Subcutaneous abdominal adipose tissue (tissue), 5 donors: ENCODE data around the gene MIA3.

Source experiments
- H3K27ac ChIP-seq: one replicate; pipeline ENCODE4 v1.7.0; 2013; ENCODE audit warnings: low read depth, mild to moderate bottlenecking, inconsistent platforms, low read length, moderate library complexity
- H3K27me3 ChIP-seq, 5 donors: one replicate each; pipeline ENCODE4 v1.7.0; 2013; ENCODE audit warnings: low read length in 5 of 5, inconsistent platforms in 1 of 5; ENCODE audit not compliant: control insufficient read depth in 5 of 5, insufficient read depth in 4 of 5
- H3K36me3 ChIP-seq, 5 donors: one replicate each; pipeline ENCODE4 v1.7.0; 2013; ENCODE audit warnings: low read length in 5 of 5; ENCODE audit not compliant: control insufficient read depth in 5 of 5, insufficient read depth in 5 of 5
- H3K4me1 ChIP-seq, 5 donors: one replicate each; pipeline ENCODE4 v1.7.0; 2013; ENCODE audit warnings: low read length in 5 of 5, mild to moderate bottlenecking in 3 of 5, moderate library complexity in 1 of 5; ENCODE audit not compliant: control insufficient read depth in 5 of 5, insufficient read depth in 5 of 5
- H3K4me3 ChIP-seq, 5 donors: one replicate each; pipeline ENCODE4 v1.7.0; 2013; ENCODE audit warnings: low read length in 5 of 5, low read depth in 1 of 5
- H3K9ac ChIP-seq, 5 donors: one replicate each; pipeline ENCODE4 v1.7.0; 2013; ENCODE audit warnings: low read length in 5 of 5, mild to moderate bottlenecking in 4 of 5, moderate library complexity in 3 of 5
- H3K9me3 ChIP-seq, 5 donors: one replicate each; pipeline ENCODE4 v1.7.0; 2013; ENCODE audit warnings: low read length in 5 of 5; ENCODE audit not compliant: control insufficient read depth in 5 of 5
- donor health status: healthy.
- donor health status: healthy.
- donor health status: healthy.
- donor health status: healthy.
- donor health status: healthy.

MIA3 gene

DNA sequence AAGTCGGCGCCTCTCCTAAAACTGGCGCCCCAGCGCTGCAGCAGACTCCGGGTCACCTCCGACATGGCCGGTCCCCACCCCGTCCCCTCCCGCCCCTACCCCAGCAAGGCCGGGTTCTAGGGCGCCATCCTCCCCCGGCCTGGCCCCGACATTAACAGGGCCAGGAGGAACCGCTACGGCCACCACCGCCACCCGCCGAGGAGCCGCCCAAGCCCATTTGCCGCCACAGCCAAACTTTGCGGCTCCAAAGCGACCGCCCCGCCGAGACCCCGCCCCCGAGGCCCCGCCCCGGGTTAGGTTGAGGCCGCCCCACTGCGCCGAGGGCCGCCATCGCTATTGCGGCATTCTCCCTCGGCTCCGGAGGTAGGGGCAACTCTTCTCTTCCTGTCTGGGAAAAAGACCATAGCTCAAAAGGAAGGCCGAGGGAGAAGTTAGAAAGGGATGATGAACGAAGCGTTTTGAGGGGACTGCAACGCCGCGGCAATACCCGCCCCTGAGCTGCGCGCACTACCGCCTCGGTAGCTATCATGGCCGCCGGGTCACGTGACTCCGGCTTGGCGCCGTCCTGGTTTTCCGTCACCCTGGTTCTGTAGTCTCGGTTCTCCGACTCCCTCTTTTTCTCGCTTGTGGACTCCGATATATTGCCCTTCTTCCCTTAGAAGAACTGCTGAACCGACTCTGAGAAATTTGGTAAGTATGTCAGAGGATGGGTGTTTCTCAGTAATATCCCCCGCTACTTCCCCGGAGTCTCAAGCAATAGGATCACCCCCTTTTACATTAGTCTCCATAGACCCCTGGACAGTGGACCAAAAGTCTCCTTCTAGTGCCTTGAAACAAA lies 94.6 kb downstream of the MIA3 start, which contains the start of the genes AIDA and BROX:
Gene AIDA (minus strand): TSS at position 239 of the 838 bp plus-strand sequence. CDS start 174 bp downstream, at position 65.
Gene BROX (plus strand): TSS at position 312 of the 838 bp plus-strand sequence. CDS start 3,136 bp downstream, outside the sequence.
- Histone ChIP-seq H3K4me1 (peaks cover 0 to 38% (median 33%) of the 10 kb centered on the region in 5 donors), H3K36me3 (peaks cover 4 to 14% (median 8%) of the 10 kb centered on the region in 5 donors), H3K27me3 (no peaks in the 10 kb centered on the region), H3K4me3 (peak within 1 kb of the TSS; percentile 99 to 100 (median 99)), H3K9me3 (no peaks in the 10 kb centered on the region), H3K27ac (peak within 1 kb of the TSS; percentile 99), H3K9ac (peak within 1 kb of the TSS; percentile 94 to 97 (median 96))

DNA sequence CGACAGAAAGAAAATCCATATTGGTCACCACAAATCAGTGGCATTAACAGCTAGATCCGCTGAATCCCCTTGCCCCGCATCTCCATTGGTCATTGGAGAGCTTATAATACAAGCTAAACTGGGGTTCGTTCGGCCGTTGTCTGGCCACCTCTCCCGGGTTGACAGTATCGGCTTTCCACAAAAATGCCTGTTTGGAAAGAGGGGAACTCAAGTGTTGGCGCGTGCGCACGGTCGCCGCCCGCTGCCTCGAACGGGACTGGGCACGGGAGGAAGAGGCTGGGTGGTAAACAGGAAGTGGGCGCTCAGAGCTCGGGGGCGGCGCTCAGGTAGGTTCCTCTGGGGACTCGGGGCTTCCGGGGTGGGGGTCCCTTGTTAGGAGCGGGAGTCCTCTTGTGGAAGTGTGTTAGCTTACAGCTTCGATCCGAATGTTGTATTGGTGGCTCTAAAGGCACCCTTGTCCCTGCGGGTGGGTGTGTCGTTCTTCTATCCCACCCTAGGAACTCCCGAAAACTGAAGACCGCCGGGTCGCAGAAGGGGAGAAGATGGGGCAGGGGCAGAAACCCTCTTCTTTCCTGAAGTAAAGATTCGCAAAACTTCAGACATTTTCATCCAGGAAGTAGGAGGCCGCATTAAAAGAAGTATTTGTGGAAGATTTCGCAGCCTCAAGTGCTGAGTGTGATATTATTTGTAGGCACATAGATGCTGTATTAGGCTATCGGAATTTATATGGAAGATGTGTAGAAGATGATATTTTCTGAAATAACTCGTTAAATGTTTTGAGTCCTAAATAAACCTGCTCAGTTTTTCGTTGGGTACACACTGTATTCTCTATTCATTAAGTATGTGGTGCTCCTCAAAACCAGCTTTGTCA lies 95.4 kb downstream of the MIA3 start:
- H3K27me3 ChIP-seq: no peaks in the 10 kb centered on the region
- H3K4me1 ChIP-seq: peaks cover 0 to 38% (median 33%) of the 10 kb centered on the region in 5 donors

DNA sequence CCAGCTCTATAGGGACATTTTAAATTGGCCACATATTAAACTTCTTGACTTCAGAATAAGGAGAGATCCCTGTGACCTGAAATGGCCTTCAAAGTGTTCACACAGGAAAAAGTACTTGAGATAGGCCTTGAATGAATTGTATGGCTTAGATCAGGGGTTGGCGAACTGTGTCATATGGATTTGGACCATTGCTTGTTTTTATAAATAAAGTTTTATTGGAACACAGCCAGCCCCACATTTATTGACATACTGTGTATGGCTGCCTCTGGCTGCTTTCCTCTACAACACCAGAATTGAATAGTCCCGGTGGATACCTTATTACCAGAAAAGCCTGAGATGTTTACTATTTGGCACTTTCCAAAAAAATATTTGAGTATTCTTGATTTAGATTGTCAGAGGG lies 98.5 kb downstream of the MIA3 start:
- H3K4me1 ChIP-seq: peaks cover 0 to 18% (median 13%) of the 10 kb centered on the region in 5 donors
- H3K9me3 ChIP-seq: no peaks in the 10 kb centered on the region
- no peaks in the 10 kb centered on the region for H3K27me3 ChIP-seq
- no peak overlapping the region for H3K27ac ChIP-seq
- H3K36me3 ChIP-seq: peaks cover 20 to 42% (median 38%) of the 10 kb centered on the region in 5 donors
- no peak overlapping the region for H3K4me3 ChIP-seq
- no peak overlapping the region for H3K9ac ChIP-seq

More for the DNA sequence above, 95.4 kb downstream of the MIA3 start:
- Histone ChIP-seq H3K9ac (peak overlapping the region; percentile 89 to 97 (median 94)), H3K27ac (peak overlapping the region; percentile 99), H3K4me3 (peak overlapping the region; percentile 81 to 100 (median 99)), H3K9me3 (no peaks in the 10 kb centered on the region), H3K36me3 (peaks cover 4 to 22% (median 13%) of the 10 kb centered on the region in 5 donors)
